Stimulated activated CD4-positive, alpha-beta T cell treated with anti-CD3 and anti-CD28 coated beads, Interleukin-4, amount 100 ng/mL, for 1 hour (primary cell): Measurements from ENCODE around the gene TCIRG1.

ENCODE experiments used
- DNase-seq: peaks from one replicate; pipeline ENCODE4 v3.0.0-alpha.2; 2020

The TCIRG1 gene

DNA sequence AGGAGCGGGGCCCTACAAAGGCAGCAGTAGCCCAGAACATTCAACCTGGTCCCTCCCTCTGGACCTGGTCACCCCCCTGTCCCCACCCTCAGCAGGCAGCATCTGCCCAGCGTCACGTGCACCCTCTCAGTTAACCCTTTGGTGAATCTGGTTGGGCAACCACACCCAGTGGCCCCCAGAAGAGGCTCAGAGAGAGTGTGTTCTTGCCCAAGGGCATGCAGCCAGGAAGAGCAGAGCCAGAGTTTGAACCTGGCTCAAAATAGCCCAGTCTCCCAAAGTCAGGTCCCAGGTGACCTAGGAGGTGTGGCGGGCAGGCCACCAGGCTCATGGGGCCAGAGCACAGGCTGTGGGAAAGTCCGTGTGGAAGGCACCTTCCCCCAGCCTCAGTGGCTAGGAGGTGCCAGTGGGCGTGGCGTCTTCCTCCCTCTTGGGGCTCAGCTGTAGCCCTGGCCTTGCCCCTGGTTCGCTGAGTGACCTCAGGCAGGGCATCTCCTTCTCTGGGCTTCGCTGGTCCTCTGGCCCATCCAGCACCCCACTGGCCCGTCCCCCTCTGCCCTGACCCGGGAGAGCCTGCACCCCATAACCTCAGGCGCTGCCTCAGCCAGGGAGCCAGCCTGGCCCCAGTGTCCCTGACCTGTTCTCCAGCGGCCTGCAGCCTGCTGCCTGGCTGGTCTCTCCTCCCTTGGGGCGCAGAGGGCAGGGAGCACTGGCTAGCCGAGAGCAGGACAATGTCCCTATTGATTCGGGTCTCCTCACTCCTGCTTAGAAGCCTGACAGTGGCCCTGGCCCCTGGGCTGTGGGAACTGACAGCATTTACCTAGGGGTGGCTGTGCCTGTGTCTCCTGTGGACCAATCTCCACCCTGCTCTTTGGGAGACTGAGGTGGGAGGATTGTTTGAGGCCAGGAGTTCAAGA, 21.7 kb upstream of the TCIRG1 start:
- DNase-seq: no peak

DNA sequence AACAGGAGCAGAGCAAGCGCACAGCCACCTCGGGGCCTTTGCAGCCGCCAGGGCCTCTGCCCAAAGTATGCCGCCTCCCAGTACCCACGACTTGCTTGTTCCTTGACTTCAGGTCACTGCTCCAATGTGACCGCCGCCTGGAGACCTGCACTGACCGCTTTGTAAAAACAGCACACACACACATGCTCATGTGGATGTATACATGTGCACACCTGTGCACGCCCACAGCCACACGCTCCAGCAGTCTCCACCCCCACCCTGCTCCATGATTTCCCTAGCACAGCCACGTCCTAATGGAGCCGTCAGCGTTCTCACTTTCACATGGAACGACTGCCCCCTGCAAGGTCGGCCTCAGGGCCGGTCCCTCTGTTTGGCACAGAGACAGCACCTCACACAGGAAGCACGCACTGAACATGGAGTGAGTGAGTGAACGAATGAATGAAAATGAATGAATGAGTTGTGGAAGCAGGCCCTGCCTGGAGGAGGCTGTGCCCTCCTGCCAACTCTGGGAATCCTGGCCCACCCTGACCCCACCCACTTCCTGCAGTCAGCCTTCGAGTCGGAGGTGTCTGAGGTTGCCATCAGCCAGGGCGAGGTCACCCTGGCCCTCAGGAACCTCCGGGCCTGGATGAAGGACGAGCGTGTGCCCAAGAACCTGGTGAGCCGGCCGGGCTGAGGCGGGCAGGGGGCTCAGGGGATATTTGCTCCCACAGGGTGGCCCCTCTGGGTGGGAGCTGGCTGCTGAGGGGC, 20.7 kb upstream of the TCIRG1 start:
- DNase-seq: no peak

DNA sequence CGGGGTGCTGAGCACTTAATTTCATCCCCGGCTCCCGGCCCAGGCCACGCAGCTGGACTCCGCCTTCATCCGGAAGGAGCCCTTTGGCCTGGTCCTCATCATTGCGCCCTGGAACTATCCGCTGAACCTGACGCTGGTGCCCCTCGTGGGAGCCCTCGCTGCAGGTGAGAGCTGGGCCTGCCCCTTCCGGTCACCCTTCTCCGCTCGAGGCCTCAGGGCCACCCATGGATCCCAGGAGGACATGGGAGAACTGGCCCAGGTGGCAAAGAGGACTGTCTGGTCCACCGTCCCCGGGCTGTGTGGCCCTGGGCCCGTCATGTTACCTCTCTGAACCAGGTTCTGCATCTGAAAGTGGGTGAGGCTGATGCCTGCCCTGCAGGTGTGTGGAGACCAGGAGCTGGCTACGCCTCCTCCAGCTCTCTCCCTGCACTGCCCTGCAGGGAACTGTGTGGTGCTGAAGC, 20.1 kb upstream of the TCIRG1 start:
- DNase-seq: no peak

DNA sequence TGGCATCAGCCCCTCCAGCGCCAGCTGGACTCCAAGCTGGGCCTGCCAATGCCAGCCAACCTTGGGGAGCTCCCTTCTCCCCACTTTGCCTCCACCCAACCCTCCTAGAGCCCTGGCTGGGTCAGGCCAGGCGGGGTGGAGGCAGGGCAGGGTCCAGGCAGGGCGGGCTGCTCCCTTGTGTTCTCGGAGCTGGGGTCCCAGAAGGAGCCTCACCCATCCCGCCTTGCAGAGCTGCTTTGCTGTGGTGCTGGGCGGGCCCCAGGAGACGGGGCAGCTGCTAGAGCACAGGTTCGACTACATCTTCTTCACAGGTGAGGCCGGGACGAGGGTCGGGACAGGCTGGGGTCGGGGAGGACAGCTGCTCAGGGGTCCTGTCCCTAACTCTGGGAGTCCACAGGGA, 19.3 kb upstream of the TCIRG1 start:
- DNase-seq: no peak

DNA sequence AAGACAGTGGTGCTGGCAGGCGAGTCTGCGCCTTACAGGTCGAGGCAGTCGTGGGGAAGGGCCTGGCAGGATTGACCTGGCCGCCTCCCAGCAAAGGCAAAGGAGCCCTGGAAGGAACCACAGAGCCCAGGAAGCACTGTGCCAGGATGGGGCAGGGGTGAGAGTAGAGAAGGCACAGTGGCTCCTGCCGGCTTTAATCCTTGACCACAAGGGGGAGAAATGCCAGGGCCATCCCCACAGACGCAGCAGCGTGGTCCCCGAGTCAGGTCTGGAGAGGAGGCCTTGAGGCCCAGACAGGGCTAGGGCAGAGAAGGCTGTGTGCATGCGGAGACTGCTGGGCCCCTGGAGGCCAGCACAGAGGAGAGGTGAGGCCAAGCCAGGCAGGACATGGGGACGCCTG, 18.2 kb upstream of the TCIRG1 start:
- no peak for DNase-seq

DNA sequence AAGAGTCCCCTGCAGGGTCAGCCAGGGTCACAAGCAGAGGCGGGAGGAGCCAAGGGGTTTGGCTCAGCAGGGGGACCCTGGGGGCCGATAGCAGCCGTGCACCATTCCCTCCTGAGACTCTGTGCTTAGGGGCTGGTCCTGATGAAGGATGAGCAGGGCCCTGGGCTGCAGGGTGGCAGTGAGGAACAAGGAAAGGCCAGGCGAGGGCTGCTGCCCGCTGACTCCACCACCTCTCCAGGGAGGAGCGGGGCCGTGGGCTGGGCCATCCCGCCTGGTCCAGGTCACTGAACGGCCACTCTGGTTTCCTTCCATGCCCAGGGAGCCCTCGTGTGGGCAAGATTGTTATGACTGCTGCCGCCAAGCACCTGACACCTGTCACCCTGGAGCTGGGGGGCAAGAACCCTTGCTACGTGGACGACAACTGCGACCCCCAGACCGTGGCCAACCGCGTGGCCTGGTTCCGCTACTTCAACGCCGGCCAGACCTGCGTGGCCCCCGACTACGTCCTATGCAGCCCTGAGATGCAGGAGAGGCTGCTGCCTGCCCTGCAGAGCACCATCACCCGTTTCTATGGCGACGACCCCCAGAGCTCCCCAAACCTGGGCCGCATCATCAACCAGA, 17.5 kb upstream of the TCIRG1 start:
- no peak for DNase-seq

DNA sequence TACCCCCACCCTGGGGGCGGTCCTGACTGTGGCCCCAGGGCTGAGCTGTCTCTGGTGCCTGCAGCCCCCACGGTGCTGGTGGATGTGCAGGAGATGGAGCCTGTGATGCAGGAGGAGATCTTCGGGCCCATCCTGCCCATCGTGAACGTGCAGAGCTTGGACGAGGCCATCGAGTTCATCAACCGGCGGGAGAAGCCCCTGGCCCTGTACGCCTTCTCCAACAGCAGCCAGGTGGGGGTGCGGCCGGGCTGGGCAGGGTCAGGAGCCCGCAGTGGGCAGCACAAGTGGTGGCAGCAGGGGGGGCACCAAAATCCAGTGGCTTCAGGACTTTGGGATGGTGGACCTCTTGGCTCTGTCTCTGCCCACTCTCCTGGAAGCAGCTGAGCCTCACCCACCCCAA, 16.3 kb upstream of the TCIRG1 start:
- no peak for DNase-seq

DNA sequence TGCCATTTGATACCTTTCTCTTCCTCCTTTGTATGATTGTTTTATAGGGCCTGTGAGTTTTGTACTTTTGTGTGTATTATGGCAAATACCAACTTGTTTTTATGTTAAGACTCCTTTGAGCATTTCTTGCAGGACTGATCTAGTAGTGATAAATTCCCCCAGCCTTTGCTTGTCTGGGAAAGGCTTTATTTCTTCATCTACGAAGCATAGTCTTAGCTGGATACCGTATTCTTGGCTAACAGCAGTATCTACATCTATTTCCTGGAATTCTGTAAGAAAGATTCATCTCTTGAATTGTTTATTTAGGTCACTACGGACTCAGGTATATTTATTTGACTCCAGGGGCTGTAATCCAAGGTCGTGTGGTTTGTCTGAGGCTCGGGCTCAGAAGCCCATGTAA, 14.3 kb upstream of the TCIRG1 start:
- no peak for DNase-seq

DNA sequence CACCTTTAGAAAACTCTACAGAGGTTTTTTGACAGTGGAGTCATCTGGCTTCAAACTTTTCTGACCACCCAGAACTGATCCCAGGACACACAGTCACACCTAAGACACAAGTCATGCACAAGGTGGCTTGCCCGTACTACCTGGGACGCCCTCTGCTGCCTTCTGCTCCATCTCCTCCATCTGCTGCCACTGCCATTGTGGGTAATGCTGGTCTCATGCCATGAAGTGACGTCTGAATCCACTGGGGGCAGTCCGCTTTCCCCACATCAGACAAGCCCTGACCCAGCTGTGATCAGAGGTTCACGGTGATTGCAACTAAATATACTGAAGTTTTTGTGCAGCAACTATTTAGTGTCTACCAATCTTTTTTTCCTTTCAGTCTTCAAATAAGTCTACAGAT, 13.8 kb upstream of the TCIRG1 start:
- DNase-seq: no peak

DNA sequence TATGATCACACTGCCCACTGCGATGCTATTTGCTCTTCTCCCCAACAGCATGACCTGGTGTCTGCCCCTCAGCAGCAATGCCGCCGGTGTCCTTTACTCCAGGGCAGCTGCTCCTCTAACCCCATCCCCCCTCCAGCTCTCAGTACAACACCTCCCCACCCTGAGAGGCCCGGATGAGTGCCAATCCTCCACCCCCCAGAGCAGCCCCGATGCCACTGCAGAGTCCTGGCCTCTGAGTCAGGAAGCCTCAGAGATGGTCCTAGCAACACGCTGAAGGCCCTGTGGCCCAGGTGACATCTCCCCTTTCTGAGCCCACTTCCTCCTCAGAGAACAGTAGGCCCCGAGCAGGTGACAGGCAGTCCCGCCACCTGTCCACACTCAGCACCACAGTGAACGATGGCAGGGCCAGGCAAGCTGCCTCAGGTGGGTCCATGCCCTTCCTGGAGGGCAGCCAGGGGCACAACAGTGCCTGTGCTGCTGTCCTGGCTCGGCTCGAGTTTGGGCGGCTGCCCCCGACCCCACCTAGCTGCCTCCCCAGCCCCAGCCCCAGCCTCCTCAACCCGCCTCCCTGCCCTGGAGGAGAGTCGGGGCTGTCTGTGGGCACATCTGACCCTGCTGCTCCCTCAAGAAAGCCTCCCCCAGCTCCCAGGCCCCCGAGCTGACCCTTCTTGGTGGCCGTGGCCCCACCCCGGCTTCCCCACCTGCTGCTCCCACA, 12.3 kb upstream of the TCIRG1 start:
- no peak for DNase-seq

DNA sequence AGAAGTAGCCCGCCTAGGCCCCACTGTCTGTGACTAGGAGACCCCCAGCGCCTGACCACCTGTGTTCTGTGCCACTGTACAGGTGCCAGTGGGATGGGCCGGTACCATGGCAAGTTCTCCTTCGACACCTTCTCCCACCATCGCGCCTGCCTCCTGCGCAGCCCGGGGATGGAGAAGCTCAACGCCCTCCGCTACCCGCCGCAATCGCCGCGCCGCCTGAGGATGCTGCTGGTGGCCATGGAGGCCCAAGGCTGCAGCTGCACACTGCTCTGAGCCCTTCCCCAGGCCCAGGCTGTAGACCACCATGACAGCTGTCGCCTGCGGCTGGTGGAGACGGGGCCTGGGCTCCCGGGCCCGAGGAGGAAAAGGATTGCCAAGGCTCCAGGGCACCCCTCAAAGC, 11.2 kb upstream of the TCIRG1 start:
- DNase-seq: no peak

DNA sequence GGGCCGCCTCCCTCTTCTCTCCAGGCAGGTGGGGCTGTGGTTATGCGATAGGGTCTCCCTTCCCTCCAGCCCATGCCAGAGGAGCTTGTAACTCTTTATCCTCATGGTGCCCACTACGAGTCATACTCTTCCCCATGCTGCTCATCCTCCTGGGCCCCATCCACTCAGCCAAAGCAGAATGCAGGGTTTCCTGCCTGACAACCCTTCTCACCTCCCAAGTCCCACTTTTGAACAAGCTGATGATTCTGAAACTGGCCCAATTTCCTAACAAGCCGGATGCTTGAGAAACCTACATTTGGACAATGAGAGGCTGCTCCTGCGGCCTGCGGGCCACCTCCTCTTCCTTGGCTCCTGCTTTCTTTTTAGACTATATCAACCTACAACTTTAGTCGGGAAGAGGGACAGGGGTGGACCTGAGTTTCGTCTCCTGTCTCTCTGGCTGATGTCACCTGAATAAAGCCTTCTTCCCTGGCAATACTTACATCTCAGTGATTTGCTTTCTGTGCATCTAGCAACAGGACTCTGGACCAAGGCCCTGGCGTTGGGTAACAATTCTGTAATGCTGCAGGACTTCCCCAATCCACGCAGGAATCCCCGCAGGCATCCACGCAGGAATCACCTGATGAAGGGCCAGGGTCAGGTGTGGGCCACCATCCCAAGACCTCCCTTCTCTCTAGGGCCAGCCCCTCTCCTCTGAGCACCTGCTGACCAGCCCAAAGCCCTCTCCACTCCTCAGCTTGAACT, 9.9 kb upstream of the TCIRG1 start:
- no peak for DNase-seq

DNA sequence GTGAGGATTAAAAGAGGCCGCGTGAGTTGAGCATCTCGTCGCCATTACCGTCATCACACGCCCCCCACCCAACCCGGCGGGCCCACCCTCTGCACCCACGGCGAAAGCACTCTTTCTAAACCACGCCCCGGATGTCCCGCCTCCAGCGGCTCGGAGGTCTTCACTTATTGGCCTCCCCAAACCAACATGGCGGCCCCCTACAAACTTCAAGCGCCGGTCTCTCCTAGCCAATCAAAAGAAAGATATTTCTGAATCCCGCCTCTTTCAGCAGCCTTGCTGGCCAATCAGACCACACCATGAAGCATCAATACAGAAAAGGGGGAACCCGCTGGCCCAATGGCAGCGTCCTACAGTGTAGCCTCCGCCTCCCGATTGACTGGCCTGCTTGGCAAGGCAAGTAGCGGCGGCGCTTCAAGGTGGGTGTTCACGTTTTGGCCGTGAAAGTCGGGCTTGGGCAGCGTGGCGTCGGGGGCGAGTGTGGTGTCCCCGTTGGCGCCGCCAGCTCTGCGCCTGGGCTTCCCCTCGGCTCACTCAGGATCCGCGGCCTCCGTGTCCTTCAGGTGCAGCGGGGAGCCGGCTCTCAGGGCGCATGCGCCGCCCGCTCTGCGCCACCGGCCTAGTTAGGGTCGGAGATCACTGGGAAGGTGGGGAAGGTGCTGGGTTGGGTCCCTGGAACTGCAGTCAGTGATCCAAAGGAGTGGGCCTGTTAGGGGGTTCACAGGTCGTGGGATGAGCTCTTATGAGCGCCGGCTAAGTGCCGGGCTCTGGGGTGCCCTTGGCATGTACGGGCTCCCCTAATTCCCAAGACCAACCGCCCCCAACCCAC, 8.3 kb upstream of the TCIRG1 start, which contains the start of gene NDUFS8:
Gene NDUFS8, plus strand, starts transcription at position 364 of the 826 bp plus-strand sequence. CDS start 1,471 bp downstream, outside the sequence.
- DNase-seq: peak; percentile 98

DNA sequence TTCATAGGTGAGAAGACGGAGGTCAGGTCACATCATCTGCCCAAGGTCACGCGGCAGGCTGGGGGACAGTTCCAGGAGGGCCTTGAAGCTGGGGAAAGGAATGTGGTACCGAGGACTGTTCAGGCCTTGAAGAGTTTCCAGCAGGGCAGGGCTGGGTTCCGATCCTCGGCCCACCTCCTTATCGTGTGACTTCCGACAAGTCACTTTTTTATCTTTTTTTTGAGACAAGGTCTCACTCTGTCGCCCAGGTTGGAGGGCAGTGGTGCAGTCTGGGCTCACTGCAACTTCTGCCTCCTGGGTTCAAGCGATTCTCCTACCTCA, 7.7 kb upstream of the TCIRG1 start:
- DNase-seq: no peak

DNA sequence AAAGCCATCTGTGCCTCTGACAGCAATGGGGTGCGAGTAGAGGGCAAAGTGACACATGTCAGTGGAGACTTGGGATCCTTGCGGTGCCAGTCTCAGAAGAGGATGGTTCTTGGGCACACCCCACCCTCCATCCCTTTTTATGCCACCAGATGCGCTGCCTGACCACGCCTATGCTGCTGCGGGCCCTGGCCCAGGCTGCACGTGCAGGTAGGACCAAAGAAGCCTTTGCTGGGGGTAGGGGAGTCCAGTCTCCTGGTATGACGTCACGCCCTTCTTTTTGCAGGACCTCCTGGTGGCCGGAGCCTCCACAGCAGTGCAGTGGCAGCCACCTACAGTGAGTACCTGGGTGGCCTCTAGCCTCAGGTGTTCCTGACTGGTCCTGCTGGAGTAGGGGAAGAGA, 6.8 kb upstream of the TCIRG1 start:
- no peak for DNase-seq

DNA sequence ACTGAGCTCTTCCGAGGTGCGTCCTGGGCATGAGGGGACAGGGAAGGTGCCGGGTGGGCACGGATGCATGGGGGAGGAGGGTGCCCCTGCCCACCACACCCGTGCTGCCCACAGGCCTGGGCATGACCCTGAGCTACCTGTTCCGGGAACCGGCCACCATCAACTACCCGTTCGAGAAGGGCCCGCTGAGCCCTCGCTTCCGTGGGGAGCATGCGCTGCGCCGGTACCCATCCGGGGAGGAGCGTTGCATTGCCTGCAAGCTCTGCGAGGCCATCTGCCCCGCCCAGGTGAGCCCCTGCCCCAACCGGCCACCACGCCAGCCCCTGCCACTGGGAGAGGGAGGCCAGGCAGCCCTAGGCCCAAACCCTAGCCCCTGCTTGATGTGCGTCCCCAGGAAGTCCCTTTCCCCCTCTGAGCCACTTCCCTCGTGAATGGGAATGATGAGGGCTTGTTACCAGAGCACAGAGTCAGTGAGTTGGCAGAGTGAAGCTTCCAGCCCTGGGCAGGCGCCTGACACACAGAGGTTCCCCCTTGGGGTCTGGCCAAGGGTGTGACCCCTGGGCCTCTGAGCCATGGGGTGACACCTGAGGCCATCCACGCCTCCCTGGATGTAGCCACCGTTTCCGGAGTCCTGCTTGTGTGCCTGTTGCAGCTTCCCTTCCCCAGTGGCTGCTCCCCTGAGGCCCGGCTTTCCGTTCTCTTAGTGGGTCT, 5.7 kb upstream of the TCIRG1 start:
- no peak for DNase-seq

DNA sequence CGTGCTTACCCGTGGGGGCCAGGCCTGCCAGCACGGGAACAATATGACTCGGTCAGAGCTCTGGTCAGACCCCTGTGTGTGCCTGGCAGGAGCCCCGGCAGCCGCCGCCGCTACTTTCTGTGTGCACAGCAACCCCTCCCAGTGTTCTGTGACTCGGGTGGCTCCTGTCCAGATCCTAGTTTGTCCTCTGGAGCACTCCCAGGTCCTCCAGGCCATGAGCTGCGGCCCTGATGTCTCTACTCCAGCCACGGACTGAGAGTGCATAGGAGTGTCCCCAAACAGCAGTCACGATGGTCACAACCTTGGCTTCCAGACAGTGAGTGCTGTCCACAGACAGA, 5.1 kb upstream of the TCIRG1 start:
- DNase-seq: no peak

DNA sequence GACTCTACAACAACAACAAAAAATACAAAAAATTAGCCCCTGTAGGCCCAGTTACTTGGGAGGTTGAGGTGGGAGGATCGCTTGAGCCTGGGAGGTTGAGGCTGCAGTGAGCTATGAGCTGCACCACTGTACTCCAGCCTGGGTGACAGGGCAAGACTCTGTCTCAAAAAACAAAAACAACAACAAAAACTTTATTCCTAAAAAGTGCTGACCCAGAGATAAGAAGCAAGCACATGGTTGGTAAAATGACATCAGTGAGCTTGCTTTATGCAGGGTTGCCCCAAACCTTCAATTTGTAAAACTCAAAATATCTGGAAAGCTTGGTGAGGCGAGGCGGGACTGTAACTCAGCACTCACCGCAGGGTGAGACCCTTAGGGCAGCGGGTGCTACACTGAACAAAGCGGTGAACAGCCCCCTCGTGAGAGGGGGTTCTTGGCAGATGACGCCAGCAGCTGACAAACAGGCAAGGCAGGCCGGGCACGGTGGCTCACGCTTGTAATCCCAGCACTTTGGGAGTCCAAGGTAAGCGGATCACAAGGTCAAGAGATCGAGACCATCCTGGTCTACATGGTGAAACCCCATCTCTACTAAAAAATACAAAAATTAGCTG, 3.5 kb upstream of the TCIRG1 start:
- DNase-seq: no peak

DNA sequence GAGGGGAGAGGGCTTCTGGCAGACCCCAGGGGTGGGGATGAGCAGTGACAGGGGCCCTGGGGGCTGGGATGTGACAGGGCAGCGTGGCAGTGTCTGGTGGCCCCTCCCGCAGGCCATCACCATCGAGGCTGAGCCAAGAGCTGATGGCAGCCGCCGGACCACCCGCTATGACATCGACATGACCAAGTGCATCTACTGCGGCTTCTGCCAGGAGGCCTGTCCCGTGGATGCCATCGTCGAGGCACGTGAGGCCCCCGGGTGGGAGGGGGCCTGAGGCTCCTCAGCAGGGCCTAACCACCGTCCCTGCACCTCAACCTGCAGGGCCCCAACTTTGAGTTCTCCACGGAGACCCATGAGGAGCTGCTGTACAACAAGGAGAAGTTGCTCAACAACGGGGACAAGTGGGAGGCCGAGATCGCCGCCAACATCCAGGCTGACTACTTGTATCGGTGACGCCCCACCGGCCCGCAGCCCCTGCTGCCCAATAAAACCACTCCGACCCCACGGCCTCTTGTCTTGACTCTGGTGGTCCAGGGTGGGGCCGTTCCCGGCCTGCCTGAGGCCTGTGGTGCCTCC, 2.6 kb upstream of the TCIRG1 start:
- no peak for DNase-seq

DNA sequence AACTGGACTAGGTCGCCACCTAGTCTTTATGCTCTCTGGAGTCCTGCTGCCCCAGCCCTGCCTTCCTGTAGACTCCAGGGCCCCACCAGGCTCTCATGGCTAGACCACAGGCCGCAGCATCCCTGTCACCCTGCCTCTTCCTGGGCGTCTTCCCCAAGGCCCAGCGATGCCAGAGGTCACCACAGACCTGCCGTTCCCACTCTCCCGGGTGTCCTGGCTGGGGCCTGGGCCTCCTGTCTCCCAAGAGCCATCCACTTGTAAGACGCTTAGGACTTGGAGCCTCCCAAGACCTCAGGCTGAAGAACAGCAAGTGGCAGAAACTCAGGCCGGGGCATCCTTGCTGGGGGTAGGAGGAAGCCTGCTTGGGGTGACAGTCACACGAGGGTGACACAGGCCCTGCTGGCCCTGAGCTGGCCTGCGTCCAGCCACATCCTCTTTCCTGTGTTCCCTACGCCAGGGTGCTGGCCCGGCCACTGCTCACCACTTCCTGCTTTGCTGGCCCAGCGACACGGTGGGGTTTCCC, 2.0 kb upstream of the TCIRG1 start:
- no peak for DNase-seq
